NCI-H524 treated with DMSO at 0.1 percent for 48 hours (cell line): ENCODE data around the gene SPAG16.
"Not testable (repeated sequence)": the region's sequence is repeated elsewhere in the genome, so short reads cannot be mapped to it uniquely, and the experiment has no call there.

Experiments
- DNase-seq: peaks from one replicate; lab custom pipeline; 2025; lab: John Stamatoyannopoulos, UW

SPAG16 gene

DNA sequence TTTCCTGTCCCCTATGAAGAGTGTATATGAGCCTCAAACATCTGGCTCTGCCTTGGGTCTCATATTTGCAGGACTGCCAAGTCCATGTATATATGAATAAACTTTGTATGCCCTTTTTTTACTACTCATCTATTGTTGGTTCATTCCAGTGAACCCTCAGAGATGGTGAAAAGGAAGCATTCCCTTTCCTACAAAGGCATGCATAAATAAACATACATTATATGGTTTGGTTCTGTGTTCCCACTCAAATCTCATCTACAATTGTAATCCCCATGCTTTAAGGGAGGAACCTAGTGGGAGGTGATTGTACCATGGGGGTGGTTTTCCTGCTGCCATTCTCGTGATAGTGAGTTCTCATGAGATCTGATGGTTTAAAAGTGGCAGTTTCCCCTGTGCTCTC is 534.2 kb downstream of the SPAG16 start:
- DNase-seq: no peak

DNA sequence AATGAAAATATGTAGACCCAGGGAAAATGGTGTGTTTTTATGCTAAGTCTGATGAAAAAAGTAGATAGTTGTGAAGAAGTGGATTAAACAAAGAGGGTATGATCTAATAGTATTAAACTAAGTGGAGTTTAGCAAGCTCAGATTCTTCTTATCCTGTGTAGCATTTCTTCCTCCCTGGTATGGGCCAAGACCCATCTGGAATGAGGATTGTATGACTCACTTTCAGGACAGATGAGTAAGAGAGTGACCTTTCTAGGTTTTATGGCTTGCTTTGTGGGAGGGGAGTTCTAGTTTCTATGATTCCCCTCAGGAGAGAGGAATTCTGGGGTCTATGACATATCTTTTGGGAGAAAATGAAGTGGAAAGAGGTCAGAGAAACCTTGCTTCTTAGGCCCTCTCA is 550.1 kb downstream of the SPAG16 start:
- DNase-seq: no peak

DNA sequence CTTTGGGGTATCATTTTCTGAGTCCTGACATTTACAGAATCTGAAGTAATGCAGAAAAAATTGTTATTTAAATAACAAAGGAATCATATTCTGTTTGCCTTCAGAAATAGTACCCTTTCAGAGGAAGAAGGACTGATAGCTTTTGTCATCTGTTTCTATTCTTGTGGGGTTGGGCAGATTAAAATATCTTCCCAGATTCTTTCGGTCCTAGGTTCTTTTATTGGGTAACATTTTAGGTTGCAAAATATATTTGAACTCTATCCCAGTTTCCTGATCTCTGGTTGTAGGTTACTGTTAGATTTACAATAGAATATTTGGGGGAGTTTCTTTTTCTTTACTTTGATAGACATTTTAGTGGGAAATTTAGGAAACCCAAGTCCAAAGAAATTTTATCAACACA is 550.5 kb downstream of the SPAG16 start:
- DNase-seq: no peak

DNA sequence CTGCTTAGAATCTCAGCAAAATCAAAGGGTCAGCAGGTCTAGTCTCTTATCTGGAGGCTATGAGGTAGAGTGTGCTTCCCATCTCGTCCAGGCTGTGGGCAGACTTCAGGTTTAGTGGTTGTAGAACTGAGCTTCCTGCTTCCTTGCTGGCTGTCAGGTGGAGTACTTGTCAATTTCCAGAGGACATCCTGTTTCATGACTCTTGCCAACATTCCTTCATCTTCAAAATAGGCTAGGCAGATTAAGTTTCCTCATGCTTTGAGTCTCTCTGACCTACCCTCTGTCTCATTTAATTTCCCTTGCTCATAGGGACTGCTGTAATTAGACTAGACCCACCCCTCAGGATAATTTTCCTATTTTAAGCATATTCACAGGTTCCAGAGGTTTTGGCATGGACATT is 562.6 kb downstream of the SPAG16 start:
- DNase-seq: no peak

DNA sequence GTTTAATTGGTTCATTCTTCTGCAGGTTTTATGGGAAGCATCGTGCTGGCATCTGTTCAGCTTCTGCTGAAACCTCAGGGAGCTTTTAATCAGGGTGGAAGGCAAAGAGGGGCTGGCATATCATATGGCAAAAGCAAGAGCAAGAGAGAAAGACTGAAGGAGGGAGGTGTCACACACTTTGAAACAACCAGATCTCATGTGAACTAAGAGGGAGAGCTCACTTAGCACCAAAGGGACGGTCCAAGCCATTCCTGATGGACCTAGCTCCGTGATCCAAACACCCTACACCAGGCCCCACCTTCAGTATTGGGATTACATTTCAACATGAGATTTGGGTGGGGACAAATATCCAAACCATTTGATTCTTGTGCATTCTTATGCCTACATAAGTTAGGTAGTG is 563.1 kb downstream of the SPAG16 start:
- no peak for DNase-seq

DNA sequence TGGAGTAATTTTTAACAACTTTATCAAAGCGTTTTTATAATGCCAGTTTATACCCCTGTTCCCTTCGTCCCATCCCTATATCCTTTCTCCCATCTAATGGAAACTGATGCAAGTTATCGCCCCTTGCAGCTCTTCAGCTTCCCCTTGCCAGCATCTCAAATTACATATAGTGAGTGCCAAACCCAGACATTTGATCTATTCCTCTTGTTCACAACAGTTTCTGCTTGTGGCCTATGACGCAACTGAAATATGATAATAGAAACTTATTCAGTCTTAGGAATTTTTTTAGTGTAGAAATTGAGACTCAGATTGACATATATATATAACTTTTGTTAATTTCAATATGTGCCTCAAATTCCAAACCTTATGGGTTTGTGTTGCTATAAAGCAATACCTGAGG is 564.4 kb downstream of the SPAG16 start:
- DNase-seq: no peak

DNA sequence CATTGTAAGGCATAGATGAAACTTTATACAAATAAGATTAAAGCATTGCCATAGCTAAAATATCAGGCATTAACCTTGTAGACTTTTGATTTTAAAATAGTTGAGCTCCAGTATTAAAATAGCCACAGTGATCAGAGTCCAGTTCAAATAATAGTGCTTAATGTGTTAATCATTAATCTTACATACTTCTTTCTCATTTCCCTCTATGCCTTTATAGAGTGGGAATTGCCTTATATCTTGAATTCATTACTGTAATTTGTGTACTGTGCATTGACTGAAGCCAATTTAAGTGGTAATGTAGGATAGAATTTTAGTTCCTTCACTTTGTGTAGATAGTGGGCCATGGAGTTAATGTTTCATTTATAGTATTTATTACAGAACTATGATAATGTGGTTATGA is 577.4 kb downstream of the SPAG16 start:
- DNase-seq: no peak

DNA sequence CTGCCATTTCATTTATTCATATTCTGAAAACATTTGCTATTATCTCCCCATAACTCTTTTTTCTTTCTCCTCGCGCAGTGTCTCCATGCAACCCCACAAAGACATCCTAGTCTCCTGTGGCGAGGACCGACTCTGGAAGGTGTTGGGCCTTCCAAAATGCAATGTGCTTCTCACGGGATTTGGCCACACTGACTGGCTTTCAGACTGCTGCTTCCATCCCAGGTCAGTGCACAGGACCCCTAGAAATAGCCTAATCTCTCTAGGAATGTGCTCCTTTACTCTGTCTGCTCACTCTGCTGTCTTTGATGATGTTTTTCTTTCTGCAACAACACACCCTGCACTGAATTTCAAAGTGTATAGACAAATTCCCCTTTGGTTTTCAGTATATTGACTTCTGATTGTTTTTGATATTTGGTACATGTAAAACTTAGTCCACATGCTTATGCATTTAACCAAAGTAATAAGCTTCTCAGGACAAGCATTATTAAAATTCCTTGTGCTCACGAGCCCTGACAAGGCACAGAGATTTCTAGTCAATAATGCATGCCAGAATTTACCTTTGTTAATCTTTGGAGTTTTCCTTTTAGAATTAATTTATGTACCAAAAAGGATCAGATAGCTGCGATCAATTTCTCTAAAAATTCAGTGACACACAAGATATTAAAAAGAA is 578.3 kb downstream of the SPAG16 start:
- DNase-seq: no peak

DNA sequence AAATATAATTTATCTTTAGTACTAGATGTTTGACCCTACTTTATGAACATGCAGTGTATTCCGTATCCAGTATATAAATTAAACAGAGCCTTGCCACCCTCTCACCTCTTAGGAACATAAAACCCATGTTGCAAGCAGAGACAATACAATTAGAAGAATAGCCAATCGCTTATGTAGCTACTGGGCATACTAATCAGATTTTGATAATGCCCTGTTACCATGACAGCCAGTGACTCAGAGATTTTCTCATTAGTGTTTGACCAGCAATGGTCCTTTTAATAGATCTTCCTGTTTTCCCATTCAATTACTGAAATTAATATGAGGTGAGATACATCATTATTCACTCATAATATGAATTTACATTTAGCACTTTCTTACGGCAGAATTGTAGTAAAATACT is 579.3 kb downstream of the SPAG16 start:
- no peak for DNase-seq

DNA sequence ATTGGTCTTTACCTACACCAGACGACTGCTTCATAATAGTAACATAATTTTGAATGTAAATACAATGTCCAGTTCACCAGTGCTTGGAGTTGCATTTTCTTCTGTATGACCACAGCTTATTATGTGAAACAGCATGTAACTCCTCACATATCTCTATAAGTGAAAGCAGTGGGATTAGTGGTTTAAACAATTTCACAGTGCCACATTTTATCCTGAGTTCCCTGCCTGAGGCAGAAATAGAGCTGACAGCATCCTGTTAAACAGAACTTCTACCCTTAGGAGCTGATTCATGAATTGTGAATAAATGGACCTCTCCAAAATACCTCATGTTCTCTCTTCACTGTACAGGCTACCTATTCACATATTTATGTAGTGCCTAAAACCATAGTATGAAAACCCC is 584.3 kb downstream of the SPAG16 start:
- DNase-seq: no peak

DNA sequence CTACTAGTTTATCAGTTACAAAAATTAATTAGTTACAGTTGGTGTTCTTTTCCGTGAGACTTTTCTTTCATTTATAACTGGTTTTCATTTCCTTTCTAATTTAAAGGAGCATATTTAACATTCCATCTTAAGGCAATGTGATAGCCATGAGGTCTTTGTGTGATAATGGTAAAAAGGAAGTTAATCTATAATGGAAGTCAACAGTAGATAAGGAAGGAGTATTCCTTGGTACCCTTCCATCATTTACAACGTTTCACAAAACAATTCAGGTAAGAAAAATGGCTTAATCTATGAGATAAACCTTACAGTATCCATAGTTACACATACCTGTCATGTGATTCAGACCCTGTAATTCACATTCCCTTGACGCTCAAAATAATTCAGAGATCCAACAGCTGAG is 601.2 kb downstream of the SPAG16 start:
- no peak for DNase-seq

DNA sequence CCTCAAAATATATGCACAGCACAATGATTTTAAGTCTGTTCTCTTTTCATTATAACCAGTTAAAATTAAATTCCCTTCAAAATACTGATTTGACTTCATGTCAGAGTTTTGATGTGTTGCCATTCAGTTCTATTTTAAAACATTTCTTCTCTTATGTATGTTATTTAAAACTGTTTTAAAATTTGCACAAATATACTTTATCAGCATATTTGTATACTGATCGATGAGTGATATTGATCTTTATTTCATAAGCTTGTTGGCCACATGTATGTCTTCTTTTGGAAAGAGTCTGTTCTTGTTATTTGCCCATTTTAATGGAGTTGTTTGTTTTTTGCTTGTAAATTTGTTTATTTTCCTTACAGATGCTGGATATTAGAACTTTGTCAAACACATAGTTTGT is 630.2 kb downstream of the SPAG16 start:
- DNase-seq: no peak

DNA sequence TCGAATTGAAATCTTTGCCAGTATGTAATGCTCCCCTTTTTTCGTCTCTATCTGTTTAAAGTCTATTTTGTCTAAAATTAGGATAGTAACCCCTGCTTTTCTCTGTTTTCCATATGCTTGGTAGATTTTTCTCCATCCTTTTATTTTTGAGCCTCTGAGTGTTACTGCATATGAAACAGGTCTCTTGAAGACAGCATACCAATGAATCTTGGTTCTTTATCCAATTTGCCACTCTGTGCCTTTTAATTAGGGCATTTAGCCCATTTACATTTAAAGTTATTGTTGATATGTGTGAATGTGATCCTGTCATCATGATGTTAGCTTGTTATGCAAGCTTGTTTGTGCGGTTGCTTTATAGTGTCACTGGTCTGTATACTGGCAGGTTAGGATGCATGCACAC is 635.8 kb downstream of the SPAG16 start:
- no peak for DNase-seq

DNA sequence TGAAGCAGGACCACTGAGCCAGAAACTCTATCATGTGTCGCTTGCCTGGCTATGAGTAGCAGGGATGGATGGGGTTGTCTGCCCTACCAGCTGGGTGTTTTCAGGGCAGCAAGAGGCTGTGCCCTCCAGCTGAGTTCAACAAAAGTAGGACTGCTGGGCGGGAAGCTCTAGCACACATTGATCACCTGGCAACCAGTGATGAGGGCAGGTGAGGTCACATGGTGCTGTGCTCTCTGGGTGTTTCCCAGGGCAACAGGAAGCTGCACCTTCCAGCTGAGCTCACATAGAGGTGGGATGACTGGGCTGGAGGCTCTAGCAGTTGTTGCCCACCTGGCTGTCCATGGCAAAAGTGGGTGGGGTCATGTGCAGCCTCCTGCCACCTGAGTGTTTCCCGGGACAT is 639.3 kb downstream of the SPAG16 start:
- no peak for DNase-seq

DNA sequence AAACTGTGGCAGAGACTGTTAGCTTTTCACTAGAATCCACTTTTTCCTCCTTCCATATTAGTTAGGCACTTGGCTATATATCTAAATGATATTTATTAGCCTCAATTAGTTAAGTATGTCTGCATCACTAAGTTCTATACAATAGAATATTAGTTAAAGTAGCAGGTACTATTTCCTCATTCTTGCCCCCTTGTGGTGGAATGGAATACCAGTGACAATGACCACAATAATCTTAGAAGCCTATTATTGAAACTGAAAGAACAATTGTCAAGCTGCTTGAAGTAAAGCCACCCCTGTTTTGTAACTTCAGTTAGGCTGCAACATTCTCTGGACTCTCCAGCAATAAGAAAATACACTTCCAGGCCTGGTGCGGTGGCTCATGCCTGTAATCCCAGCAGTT is 650.3 kb downstream of the SPAG16 start:
- DNase-seq: no peak

DNA sequence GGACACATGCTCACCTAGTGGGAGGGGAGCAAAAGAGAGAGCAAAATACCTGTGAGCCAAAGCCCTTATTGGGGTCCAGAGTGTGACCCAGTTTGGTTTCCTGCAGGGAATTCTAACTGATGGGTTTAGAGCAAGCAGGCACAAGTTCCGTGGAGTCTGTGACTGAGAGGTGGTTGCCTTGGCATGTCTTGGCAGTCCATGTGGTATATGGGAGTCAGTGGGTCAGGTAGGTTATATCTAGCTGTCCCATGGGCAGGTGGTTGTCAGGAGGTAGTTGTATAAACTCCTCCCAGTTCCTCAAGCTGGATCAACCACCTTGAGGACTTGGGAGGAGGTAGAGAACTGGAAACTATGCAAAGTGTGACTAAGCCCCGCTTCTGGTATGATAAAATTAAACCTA is 673.8 kb downstream of the SPAG16 start:
- DNase-seq: no peak

DNA sequence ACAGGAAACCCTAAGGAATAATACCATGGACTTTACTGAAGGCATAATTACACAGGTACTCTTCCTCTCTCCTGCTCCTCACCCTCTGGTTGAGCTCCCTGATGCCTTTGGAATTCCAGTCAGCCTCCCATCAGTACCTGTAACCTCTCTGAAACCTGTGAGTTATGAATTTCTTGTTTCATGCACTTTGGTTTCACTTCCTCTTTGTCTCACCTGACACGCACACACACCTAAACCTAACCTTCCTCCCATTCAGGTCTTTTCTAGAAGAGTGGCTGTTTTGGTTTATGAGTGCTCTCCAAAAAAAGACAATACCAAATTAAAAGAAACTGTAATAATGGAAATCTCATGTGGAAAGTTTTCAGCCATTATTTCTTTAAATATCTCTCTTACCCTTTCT is 675.3 kb downstream of the SPAG16 start:
- DNase-seq: no peak

DNA sequence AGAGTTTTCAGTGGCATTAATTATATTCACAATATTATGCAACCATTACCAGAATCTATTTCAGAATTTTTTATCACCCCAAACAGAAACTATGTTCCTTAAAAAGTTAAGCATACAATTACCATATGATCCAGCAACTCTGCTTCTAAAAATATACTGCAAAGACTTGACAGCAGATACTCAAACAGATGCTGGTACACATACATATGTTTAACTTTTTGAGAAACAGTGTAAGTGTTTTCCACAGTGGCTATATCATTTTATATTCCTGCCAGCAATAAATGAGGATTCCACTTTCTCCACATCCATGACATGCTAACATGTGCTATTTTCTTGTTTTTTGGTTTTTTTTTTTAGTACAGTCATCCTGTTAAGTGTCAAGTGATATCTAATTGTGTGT is 687.3 kb downstream of the SPAG16 start:
- no peak for DNase-seq

DNA sequence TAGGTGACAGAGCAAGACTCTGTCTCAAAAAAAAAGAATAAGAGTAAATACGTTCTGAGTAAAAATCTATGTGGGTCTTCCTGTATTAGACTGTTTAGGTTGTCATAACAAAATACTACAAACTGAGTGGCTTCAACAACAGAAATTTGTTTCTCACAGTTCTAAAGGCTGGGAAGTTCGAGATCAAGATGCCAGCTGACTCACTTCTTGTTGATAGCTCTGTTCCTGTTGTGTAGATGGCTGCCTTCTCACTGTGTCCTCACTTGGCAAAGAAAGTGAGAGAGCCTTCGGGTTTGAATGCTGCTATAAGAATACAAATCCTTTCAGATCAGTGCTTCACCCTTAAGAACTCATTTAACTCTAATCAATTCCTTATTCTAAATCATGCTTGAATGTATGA is 696.6 kb downstream of the SPAG16 start:
- DNase-seq: no peak

DNA sequence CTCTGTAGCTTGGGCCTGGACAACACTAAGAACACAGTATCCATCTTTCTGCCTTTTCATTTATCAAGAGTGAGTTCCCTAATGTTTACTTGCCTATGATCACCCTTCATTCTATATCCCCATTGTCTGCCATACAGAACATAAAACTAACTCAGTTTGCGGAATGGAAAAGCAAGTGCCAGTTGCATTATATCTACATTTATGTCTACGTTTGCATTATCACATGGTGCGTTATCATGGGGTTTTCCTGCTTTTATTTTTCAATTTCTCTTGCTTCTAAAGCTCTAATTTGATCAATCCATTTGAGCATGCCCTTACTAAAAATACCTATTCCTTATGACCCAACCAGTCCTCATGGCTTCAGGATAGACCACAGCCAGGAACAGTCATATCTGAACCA is 704.9 kb downstream of the SPAG16 start:
- no peak for DNase-seq

DNA sequence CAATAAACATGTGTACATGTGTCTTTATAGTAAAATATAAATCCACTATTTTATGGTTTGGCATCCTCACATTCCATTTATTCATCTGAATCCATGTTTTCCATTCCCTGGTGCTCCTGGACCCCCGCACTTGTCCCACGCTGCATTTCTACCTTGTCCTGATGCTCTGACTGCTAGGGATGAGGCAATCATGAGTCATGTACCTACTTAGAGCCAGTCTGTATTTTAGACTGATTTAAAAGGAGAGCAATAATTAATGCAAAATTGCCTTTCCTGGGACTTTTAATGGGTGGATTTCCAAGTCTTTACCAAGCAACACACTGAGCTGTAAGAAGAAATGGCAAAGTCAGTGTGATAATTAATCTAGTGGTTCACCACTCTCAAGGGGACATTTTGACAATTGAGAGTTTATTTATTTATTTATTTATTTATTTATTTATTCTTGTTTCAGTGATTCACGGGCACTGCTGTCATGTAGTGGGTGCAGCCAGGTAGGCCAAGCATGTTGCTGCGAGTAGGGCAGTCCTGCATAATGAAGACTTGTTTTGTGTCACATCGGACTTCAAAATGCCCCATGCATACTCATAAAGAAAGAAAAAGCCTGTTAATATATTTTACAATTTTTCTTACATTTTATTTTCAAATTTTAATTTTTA is 707.3 kb downstream of the SPAG16 start:
- no peak for DNase-seq

DNA sequence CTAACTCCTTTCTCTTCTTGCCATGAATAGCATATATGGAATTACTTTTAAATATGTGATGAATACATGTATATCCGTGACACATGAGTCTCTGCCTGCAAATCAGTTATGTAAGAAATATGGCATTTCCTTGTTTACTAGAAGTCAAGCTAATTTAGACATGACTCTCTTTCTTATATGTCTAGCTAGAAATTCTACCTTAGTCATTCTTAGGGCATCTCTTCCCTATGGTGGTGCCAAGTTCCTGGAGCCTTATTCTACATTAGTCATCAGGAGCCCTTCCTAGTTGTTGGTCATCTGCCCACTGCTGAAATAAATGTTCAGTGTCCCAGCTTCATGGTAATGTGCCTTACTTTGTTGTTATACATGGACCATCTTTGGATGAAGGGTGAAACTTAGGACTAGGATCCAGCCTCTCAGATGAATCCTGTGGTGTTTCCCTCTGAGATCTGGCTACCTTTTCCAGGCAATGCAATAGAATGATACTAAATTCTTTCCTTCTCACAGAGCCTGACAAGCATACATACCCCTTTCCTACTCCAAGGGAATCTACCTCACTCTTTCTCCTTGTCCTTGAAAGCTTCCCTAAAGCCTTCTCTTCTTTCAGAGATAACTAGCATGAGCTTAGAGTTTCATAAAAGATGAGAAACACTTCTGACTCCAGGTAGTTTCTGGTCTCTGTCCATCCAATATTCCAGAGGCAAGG is 711.3 kb downstream of the SPAG16 start:
- no peak for DNase-seq

DNA sequence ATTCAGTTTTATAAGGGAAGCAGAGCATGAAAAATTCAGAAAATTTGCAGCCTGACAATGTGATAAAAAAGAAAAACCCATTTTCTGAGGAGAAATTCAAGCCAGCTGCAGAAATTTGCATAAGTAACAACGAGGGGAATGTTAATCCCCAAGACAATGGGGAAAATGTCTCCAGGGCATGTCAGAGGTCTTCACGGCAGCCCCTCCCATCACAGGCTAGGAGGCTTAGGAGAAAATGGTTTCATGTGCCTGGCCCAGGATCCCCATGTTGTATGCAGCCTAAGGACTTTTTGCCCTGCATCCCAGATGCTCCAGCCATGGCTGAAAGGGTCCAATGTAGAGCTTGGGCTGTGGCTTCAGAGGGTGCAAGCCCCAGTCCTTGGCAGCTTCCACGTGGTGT is 714.7 kb downstream of the SPAG16 start:
- DNase-seq: not testable (repeated sequence)

DNA sequence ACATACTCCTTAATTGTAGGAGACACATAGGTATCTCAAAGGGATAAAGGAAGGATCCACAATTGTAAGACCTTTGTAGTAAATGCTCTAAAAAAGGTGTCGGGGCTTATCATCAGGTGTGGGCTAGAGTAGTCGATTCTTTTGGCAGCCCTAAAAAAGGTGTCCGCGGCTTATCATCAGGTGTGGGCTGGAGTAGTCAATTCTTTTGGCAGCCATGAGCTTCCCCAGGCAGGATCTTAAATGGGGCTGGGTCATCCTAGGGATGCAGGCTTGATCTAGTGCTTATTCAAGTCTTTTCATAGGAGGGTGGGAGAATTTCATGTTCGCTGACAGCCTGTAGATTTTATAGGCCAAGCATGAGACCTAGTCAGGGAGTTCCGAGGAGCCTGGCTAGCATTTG is 720.2 kb downstream of the SPAG16 start:
- no peak for DNase-seq
